NB4 (cell line): ENCODE results near the gene NELL1.

Source experiments
- DNase-seq: peaks from one replicate; pipeline ENCODE4 v3.0.0; 2010; ENCODE audit warnings: low read depth
- H3K4me3 ChIP-seq: one replicate; pipeline ENCODE4 v1.5.1; 2011; ENCODE audit warnings: mild to moderate bottlenecking, low read depth, low read length, moderate library complexity
- MAX ChIP-seq: IDR thresholded peaks from 2 replicates; pipeline ENCODE4 v1.6.1; 2011; ENCODE audit warnings: low read depth, low read length
- MYC ChIP-seq: IDR thresholded peaks from 2 replicates; pipeline ENCODE4 v1.6.1; 2011; ENCODE audit warnings: low read depth, low read length
- POLR2A ChIP-seq: IDR thresholded peaks from 2 replicates; pipeline ENCODE4 v1.6.1; 2011; ENCODE audit warnings: mild to moderate bottlenecking; ENCODE audit not compliant: insufficient read length; ENCODE audit errors: extremely low read depth
- TF ChIP-seq, protein P1 (sequence below): IDR thresholded peaks from one replicate; pipeline ENCODE4 v1.5.1; 2012; ENCODE audit warnings: low read depth, low read length

Gene NELL1

GRCh38 chr11:21465920-21466319, 796.5 kb downstream of the NELL1 start:
- TF ChIP-seq, protein P1, sequence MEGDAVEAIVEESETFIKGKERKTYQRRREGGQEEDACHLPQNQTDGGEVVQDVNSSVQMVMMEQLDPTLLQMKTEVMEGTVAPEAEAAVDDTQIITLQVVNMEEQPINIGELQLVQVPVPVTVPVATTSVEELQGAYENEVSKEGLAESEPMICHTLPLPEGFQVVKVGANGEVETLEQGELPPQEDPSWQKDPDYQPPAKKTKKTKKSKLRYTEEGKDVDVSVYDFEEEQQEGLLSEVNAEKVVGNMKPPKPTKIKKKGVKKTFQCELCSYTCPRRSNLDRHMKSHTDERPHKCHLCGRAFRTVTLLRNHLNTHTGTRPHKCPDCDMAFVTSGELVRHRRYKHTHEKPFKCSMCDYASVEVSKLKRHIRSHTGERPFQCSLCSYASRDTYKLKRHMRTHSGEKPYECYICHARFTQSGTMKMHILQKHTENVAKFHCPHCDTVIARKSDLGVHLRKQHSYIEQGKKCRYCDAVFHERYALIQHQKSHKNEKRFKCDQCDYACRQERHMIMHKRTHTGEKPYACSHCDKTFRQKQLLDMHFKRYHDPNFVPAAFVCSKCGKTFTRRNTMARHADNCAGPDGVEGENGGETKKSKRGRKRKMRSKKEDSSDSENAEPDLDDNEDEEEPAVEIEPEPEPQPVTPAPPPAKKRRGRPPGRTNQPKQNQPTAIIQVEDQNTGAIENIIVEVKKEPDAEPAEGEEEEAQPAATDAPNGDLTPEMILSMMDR: no peak
- TF ChIP-seq MAX (no peak), POLR2A (no peak), MYC (no peak)
- no peak overlapping the region for H3K4me3 ChIP-seq
- no peak for DNase-seq

DNA sequence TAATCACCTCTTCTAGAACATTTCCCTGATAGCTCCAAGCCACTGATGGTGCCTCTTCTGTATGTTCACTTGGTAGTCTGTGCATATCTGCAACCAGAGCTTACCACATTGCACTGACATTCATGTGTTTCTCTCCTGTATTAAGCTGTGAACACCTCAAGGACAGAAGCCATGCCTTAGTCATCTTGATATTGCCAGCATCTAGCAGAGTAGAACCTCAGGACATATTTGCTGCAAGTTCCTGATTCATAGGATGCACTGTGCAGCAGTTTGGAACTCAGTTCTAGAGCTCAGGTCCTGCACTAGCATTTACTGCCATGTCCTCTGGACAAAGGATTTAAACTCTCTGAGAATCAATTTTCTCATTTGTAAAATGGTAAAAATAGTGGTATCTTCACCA, 801.1 kb downstream of the NELL1 start:
- no peak overlapping the region for H3K4me3 ChIP-seq
- DNase-seq: no peak
- TF ChIP-seq MYC: no peak
- TF ChIP-seq MAX: no peak
- TF ChIP-seq, protein P1: no peak

DNA sequence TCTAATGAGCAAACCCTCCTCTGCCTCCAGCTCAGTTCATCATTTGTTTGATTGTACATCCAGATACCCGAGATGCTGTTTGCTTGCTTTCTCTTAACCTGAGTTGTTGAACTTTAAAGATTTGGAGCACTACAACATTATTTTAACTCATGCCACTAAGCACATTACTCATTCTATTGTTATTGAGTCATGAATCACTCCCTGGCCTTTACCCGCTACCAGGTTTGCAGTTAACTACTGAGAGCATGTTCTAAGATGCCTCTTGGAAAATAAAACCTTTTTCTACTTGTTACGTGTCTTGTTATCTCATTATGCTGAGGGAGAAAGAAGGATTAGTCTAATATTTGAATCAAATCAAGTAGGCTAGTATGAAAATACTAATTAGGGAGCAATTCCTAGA, 802.9 kb downstream of the NELL1 start:
- TF ChIP-seq POLR2A (no peak), MAX (no peak), MYC (no peak)
- TF ChIP-seq, protein P1: no peak
- no peak overlapping the region for H3K4me3 ChIP-seq
- DNase-seq: no peak

DNA sequence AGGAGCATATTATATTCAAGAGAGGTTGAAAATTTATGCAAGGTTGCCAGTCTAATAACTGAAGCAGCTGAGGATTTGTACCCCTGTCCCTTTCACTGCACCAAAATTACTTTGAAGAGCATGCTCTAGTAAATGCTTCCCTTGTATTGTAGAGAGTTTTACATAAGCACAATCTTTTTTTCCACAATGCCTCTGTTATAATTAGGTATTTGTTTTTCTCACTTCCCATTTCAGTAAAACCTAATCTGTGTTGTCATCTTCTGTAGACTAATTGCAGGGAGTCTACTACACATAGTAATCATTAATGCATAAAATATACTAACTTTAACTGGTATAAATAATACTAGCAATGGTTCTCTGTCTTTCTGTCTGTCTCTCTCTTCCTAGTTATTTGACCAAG, 805.1 kb downstream of the NELL1 start:
- no peak for TF ChIP-seq MAX
- TF ChIP-seq MYC: no peak
- TF ChIP-seq POLR2A: no peak
- TF ChIP-seq, protein P1: no peak
- H3K4me3 ChIP-seq: no peak overlapping the region
- DNase-seq: no peak

DNA sequence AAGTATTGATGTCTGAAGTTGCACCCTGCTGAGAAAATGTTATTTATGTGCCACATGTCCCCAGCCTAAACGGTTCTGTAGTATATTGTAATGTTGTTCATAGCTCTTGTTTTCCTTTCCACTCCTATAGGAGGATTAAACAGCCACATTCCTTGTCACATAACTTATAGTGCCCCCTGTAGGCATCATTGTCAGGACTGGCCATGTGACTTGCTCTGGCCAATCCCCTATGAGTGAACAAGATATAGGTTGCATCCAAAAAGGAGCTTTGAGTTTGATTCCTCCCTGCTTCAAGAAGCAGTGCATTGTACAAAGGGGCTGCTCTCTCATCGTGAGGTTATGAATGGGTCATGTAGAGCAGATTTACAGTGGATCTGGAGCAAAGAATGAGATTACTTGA, 805.9 kb downstream of the NELL1 start:
- TF ChIP-seq MAX (no peak), POLR2A (no peak), MYC (no peak)
- TF ChIP-seq, protein P1: no peak

DNA sequence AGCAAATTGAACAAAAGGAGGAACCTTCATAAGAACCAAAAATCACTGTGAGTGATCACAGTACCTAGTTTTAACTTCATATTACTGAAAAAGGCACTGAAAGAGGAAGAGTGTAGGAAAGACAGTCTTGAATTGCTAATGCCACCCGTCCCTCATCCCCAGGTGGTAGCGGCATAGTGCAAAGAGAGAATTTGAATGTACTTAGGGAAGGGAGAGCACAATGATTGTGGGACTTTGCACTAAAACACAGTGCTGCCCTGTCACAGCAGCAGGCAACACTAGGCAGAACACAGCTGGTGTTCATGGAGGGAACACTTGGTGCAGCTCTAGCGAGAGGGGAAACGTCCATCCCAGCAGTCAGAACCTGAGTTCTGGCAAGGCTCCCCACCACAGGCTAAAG, 807.2 kb downstream of the NELL1 start:
- DNase-seq: no peak
- no peak overlapping the region for H3K4me3 ChIP-seq

More for the DNA sequence above, 805.9 kb downstream of the NELL1 start:
- peak; percentile 6 for DNase-seq
- H3K4me3 ChIP-seq: no peak overlapping the region

More for the DNA sequence above, 807.2 kb downstream of the NELL1 start:
- TF ChIP-seq MAX (no peak), POLR2A (no peak), MYC (no peak)
- TF ChIP-seq, protein P1: no peak
